GM12892 (cell line): ENCODE measurements around the gene RAC3.

Experiments
- DNase-seq: peaks from one replicate; pipeline ENCODE4 v3.0.0; 2011; ENCODE audit not compliant: insufficient read length
- FAIRE-seq: peaks from 2 replicates; lab custom pipeline; 2011; peaks lifted over from hg19 to GRCh38; lab: Jason Lieb, UNC
- POLR2A ChIP-seq: IDR thresholded peaks from 2 replicates; pipeline ENCODE4 v1.6.1; 2011; ENCODE audit warnings: low read depth, low read length, control low read depth
- POLR2AphosphoS5 ChIP-seq: IDR thresholded peaks from 2 replicates; pipeline ENCODE4 v1.6.1; 2011; ENCODE audit warnings: low read depth, low read length, control low read depth
- TAF1 ChIP-seq: IDR thresholded peaks from 2 replicates; pipeline ENCODE4 v1.6.1; 2011; ENCODE audit warnings: low read depth, mild to moderate bottlenecking, control low read depth, low read length, borderline replicate concordance

The RAC3 gene

GRCh38 chr17:82059272-82060000 lies 28.0 kb downstream of the RAC3 start:
- TF ChIP-seq POLR2AphosphoS5 (no peak; the same call in 1 of the 2 replicates), POLR2A (0 out of 2 replicates have a peak, but pooled peaks have one; percentile 12)
- no peak for FAIRE-seq
- no peak for DNase-seq

DNA sequence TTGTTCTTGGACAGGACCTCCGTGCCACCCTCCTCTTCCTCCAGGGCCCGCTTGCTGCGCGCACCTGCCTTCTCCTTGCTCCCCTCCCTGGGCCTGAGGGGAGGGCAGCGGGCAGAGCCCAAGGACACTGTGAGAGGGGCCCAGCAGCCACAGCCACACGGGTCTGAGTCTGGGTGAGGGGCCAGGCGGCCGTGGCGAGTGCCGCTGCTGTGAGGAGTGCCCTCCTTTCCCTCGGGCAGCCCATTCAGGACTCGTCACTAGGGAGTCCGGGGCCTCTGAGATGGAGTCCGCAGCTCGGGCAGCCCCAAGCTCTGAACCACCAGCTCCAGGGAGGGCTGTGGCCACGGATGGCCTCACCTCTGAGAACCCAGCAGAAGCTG lies 28.5 kb downstream of the RAC3 start:
- TF ChIP-seq POLR2A: no peak
- TF ChIP-seq TAF1: no peak
- no peak for TF ChIP-seq POLR2AphosphoS5
- DNase-seq: no peak
- no peak for FAIRE-seq

DNA sequence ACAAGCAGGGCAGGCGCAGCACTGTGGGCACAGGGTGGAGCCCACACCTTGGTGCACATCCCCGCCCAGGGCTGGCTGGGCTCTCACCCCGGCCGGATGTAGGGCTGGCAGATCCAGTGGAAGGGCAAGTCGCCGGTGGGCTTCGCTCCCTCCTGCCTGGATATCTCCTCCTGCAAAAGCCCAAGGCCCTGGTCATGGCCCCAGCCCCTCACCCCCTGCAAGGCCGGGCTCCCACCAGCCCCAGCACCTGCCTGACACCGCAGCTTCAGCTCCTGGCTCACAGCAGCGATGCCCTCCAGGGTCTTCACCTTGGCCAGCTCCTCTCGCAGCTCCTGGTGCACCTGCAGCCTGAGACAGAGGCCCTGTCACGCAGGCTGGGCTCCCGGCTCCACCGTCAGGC lies 29.1 kb downstream of the RAC3 start:
- no peak for DNase-seq
- no peak for FAIRE-seq
- no peak for TF ChIP-seq TAF1
- no peak; the same call in 1 of the 2 replicates for TF ChIP-seq POLR2A
- TF ChIP-seq POLR2AphosphoS5: no peak

DNA sequence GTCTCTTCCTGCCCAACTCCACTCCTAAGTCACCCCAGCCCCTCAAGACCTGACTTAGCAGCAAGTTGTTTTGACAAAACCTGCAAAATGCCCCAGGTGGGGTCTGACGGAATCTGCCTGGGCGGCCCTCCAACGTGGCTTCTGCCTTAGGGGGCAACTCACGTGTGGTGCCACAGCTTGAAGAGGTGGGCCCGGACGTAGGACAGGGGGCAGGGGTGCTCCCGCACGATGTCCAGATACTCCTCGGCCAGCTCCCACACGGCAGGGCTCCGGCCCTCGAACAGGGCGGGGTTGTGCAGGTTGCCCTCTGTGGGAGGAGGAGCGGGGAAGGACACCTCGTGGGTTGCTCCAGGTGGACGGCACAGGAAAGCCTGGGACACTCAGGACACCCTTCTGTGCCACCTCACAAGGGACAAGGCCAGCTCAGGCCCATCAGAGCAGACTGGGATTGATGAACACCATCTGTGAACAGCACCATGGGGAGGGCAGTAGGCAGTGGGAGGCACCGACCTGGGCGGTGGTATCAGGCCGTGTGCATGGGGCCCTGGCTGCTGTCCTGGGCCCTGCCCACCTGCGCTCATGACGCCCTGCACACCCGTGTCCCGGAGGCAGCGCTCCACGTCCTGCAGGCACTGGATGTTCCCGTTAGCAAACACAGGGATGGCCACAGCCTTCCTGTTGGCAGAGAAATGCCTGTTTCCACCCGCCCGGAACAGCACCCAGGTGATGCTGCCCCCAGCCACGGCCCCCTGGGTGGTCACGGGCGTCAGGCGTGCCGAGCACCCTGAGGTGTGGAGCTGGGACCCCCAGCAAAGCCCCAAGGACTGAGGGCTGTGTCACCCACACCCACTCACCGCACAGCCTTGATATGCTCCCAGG lies 29.8 kb downstream of the RAC3 start:
- FAIRE-seq: no peak
- TF ChIP-seq POLR2AphosphoS5 (no peak), POLR2A (peak; percentile 13; the same call in 1 of the 2 replicates)
- no peak for DNase-seq

DNA sequence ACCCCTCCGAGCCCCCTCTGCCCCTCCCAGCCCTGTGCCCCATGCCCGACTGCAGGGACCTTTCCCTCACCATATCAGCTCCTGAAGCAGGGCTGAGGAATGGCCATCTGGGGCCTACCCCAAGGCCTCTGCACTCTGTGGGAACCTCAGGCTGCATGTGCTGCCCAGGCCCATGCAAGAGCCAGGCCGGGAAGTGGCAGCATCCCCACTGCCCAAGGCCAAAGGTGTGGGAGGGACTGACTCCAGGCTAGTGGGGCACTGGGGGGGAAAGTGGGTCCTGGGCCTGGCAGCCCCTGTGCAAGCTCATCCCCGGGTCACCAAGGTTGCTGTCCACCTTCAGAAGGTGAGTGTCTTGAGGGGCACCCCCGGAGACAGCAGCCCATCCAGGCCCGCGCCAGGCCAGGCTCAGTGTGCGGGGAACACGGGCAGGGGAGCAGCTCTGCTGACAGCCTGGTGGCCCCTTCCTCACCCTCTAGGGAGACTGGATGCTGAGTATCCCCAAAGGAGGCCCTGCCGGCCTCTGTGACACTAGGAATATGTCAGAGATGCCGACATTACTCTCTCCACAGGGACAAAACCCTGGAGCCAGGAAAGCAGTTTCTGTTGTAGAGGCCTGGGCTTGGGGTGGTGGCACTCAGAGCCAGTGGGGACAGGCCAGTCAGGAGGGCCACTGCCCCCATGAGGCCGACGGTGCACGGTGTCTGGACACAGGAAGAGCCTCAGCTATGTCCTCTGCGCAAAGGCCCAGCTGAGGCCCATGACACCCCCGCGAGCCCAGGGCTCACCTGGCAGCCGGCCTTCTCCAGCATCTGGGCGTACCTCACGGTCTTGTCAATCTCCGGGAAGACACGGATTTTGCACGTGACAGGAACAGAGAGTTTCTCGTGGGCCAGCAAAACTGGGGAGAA lies 30.9 kb downstream of the RAC3 start:
- FAIRE-seq (no peak), DNase-seq (no peak)
- TF ChIP-seq TAF1: no peak
- 0 out of 2 replicates have a peak, but pooled peaks have one; percentile 21 for TF ChIP-seq POLR2A

- no peak for TF ChIP-seq POLR2AphosphoS5
- no peak for DNase-seq
- FAIRE-seq: no peak
Measured at GRCh38 chr17:82062984-82063368, 31.5 kb downstream of the RAC3 start.

DNA sequence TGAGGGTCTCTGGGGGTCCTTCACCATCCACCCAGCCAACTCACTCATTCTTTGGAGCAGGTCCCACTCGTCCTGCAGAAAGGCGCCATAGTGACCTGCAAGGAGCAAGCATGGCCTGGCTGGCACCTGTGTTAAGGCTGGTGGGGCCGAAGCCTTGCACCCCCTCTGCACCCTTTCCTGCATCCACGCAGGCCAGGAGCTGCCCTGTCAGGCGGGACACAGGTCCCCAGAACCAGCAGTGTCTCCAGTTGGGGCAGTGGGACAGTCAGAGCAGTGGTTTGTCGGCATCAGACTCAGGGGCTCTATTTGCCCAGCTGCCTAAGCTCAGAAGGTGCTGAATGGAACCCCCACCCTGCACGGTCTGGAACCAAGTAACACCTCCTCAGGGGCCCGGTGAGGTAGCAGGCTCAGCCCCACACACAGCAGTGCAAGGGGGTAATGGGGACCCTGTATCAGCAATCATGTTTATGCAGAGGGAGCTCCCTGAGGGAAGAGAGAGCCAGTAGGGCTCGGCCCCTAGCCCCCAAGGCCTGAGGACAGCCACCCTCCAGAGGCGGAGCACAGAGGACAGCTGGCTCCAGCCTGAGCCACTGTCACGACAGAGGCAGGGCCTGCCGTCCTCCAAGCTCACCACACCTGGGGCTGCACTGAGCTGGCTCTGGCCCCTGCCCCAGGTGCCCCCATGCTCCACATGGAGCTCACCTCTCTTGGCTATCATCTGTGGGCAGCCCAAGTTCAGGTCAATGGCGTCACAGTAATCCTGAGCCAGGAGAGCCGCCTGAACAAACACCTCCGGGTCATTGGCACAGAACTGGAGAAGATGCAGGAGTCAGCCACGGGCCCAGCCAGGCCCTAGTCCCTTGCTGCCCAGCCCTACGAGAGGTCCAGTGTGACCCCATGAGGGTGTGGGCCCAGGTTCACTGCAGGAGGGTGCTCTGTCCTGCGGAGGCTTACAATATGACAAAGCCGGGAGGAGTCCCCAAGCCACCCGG lies 32.2 kb downstream of the RAC3 start:
- no peak for DNase-seq
- no peak for TF ChIP-seq POLR2A
- TF ChIP-seq TAF1: no peak
- no peak for TF ChIP-seq POLR2AphosphoS5
- FAIRE-seq: no peak

DNA sequence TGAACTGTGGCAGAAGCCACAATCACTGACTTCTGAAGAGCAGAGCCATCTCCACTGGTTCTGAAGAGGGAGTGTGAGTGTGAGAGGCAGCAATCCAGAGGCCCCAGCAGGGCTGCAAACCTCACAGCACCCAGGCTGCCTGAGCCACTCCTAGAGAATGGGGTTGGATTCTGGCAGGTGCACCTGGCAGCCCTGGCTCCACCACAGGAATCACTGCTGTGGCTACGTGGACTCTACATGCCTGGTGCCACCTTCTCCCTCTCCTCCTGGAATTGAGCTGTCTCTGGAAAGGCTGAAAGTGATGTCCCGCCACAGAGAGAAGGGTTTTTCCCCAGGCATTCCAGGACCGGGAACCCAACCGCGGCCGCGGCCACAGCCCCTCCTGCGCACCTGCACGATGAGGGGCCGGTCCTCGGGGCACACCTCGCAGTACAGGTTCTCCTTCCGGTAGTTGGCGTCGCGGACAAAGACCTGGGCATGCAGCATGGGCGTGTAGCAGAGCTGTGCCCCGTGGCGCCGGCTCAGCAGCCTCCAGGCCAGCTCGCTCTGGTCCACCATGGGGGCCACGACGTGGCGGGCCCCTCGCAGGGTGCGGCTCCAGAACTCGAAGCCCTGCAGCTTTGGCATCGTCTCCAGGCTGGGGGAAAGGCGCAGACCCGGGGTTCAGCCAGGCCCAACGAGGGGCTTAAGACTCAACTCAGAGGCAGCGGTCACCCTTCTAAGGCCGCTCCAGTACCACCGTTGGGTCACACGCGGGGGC lies 33.1 kb downstream of the RAC3 start:
- TF ChIP-seq POLR2AphosphoS5 (no peak), POLR2A (no peak), TAF1 (no peak)
- DNase-seq (no peak), FAIRE-seq (no peak)

DNA sequence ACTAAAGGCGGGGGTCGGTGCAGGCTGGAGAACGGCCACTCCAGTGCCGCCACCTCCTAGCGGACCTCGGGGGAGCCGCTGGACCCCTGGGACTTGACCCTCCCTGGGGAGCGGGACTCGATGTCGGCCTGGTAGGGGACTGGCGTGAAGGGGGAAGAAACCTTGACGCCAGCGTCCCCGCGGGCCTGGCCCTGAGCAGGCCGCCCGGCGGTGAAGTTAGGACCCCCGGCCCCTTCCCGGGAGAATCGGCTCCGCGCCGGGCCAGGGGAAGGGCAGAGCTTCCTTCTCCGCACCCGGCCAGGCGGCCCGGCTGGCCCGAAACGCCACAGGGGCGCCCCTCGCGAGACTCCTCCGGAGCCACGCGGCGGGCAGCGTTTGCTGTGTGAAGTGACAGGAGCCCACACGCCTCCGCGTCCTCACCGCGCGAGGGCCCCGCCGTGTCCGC lies 33.7 kb downstream of the RAC3 start:
- DNase-seq (no peak), FAIRE-seq (no peak)

DNA sequence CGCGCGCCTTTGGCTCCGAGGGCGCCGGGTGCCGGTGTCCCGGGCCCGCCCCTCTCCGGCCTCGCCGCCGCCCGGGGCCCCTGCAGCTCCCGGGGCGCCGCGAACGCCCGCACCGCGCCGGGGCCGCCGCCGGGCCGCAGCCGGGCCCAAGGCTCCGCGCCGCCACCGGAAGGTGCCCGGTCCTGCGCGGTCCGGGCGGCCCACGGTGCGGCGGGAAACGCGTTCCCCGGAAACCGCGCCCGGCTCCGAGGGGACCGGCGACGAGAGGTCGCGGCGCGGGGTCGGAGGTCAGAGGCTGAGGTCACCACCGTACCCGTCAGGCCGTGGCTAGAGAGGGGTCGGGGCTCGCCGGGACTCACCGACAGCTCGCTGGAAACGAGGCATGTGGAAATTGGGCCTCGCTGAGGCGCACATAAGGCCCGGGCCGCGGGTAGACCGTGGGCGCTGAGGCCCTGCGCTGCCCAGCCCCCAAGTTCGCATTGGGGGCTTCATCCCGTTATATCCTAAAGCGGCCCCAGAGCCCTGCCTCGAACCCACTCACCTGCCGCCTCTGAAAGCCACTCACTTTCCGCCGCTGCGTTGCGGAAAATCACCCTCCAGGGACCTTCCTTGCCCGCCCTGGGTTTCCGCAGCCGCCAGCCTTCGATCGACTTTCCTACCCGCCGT lies 34.3 kb downstream of the RAC3 start, which contains the start of gene DUS1L:
DUS1L (minus strand) TSS at position 167 of the 666 bp plus-strand sequence. CDS start 745 bp downstream, outside the sequence.
- peak; percentile 90 for FAIRE-seq
- peak; percentile 96 for DNase-seq
- TF ChIP-seq TAF1: peak; percentile 83; the same call in 1 of the 2 replicates
- TF ChIP-seq POLR2A: no peak
- 0 out of 2 replicates have a peak, but pooled peaks have one; percentile 34 for TF ChIP-seq POLR2AphosphoS5

More for the DNA sequence above, 33.7 kb downstream of the RAC3 start:
- TF ChIP-seq POLR2AphosphoS5: no peak
- TF ChIP-seq TAF1: no peak
- no peak for TF ChIP-seq POLR2A
